Tibial artery (tissue), 4 donors: ENCODE data around the gene KIAA0753.

Experiments used
- DNase-seq, 2 donors: peaks; one replicate each; pipeline ENCODE4 v3.0.0-alpha.2; 2019
- H3K27ac ChIP-seq, 2 donors: fragments of 200-600 bp; sonication (generic) in 1 of 2; 1 replicate in 1 of 2; 2 replicates in 1 of 2; pipeline ENCODE4 v1.5.1; 2018 to 2019; ENCODE audit warnings: mild to moderate bottlenecking in 1 of 2
- H3K27me3 ChIP-seq, 2 donors: fragments of 200-600 bp; sonication (generic) in 1 of 2; one replicate each; pipeline versions ENCODE4 v1.5.1 to v1.6.0; 2016 to 2019
- H3K36me3 ChIP-seq, 3 donors: fragments of 200-600 bp; sonication (generic) in 2 of 3; one replicate each; pipeline ENCODE4 v1.5.1; 2016 to 2019; ENCODE audit warnings: mild to moderate bottlenecking in 2 of 3
- H3K4me1 ChIP-seq, 4 donors: fragments of 200-600 bp; sonication (generic) in 2 of 4; 1 replicate in 3 of 4; 2 replicates in 1 of 4; pipeline ENCODE4 v1.5.1; 2016 to 2019
- H3K4me3 ChIP-seq, 2 donors: fragments of 200-600 bp; sonication (generic) in 1 of 2; 1 replicate in 1 of 2; 2 replicates in 1 of 2; pipeline ENCODE4 v1.5.1; 2018 to 2019; ENCODE audit warnings: mild to moderate bottlenecking in 2 of 2
- H3K9me3 ChIP-seq, 3 donors: fragments of 200-600 bp; sonication (generic) in 1 of 3; one replicate each; pipeline ENCODE4 v1.5.1; 2016 to 2019
- intact Hi-C: fragments of 100-400 bp; cut with DNase I; formaldehyde crosslinking; loops from one replicate; pipeline ENCODE4 v1.15.0; 2023; ENCODE audit warnings: low total_unique reads
- TF ChIP-seq, protein P1 (sequence below), 2 experiments: fragments of 200-600 bp in 1 of 2; fragments of 450-650 bp in 1 of 2; IDR thresholded peaks; one replicate each; pipeline ENCODE4 v1.5.1; 2017 to 2019; ENCODE audit warnings: antibody characterized with exemption in 2 of 2, mild to moderate bottlenecking in 1 of 2, moderate library complexity in 1 of 2

The KIAA0753 gene

DNA sequence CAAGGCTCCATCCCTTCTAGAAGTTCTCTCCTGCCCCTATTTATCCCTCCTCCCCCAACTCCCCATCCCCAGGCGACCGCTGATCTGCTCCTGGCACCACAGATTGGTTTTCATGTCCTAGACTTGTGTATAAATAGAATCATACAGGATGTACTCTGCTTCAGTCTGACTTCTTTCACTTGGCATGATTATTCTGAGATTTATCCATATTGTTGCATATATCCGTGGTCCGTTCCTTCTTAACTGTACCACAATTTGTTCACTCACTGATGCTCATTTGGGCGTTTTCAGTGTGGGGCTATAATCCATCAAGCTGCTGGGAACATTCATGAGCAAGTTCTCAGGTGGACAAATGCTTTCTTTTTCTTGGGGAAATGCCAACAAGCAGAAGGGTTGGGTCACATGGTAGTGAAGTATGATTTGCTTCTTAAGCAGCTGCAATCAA is 108.0 kb downstream of the KIAA0753 start:
- Histone ChIP-seq H3K4me1 (no peaks in the 10 kb centered on the region), H3K36me3 (peaks cover 0 to 2% (median 0%) of the 10 kb centered on the region in 3 donors), H3K27me3 (no peaks in the 10 kb centered on the region), H3K9me3 (no peaks in the 10 kb centered on the region), H3K27ac (no peak overlapping the region), H3K4me3 (no peak overlapping the region)
- no peak for DNase-seq
- intact Hi-C loops, result no loop called here
- TF ChIP-seq, protein P1, sequence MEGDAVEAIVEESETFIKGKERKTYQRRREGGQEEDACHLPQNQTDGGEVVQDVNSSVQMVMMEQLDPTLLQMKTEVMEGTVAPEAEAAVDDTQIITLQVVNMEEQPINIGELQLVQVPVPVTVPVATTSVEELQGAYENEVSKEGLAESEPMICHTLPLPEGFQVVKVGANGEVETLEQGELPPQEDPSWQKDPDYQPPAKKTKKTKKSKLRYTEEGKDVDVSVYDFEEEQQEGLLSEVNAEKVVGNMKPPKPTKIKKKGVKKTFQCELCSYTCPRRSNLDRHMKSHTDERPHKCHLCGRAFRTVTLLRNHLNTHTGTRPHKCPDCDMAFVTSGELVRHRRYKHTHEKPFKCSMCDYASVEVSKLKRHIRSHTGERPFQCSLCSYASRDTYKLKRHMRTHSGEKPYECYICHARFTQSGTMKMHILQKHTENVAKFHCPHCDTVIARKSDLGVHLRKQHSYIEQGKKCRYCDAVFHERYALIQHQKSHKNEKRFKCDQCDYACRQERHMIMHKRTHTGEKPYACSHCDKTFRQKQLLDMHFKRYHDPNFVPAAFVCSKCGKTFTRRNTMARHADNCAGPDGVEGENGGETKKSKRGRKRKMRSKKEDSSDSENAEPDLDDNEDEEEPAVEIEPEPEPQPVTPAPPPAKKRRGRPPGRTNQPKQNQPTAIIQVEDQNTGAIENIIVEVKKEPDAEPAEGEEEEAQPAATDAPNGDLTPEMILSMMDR (IDR thresholded peaks at IDR 0.05), result no peak

DNA sequence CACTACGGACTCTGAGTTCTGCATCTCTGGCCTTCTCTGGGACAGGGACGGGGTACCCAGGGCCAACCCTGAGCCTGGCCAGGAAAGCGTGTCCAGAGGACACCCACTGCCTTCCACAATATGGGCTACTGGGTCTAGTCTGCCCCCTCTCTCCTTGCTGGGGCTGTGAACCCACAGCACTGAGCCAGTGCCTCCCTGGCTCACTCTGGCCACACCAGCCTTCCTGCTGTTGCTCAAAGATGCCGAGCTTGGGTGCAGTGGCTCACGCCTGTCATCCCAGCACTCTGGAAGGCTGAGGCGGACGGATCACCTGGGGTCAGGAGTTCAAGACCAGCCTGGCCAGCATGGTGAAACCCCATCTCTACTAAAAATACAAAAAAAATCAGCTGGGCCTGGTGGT is 108.9 kb downstream of the KIAA0753 start:
- peak in 1 of 2 donors; percentile 47 for DNase-seq
- H3K36me3 ChIP-seq, result no peaks in the 10 kb centered on the region
- TF ChIP-seq, protein P1 (IDR thresholded peaks at IDR 0.05), result no peak

DNA sequence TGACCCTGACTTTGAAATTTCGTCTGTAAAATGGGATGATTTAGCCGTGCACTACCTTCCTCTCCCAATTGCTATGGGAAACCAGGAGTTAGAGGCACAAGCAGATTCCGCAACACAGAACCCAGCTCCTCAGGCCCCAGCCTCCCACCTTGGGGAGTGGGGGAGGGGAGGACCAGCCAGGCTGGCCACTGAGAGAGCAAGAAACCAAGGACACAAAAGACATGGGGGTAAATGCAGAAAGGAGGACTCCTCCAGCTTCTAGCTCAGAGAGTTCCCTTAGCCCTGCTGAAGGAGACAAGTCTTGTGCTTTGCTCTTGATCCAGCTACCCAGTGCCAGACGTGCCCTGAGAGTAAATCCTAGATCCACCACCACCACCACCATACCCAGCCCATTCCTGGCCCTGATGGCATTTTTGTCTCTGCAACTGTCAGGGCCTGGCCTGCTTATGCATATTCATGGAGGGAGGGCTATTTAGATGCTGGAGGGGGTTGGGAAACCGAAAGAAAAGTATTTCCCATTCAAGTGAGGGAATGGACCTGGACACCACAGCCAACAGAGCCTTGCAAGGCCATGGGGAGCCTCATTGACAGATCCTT is 110.1 kb downstream of the KIAA0753 start:
- H3K36me3 ChIP-seq, result no peaks in the 10 kb centered on the region
- H3K4me3 ChIP-seq, result no peak overlapping the region
- no peak overlapping the region for H3K27ac ChIP-seq
- no peaks in the 10 kb centered on the region for H3K27me3 ChIP-seq
- intact Hi-C loops, result no loop called here
- no peaks in the 10 kb centered on the region for H3K9me3 ChIP-seq
- no peaks in the 10 kb centered on the region for H3K4me1 ChIP-seq
- DNase-seq, result peak in 1 of 2 donors; percentile 35
- TF ChIP-seq, protein P1 (IDR thresholded peaks at IDR 0.05), result no peak

More for the DNA sequence above, 108.9 kb downstream of the KIAA0753 start:
- Histone ChIP-seq H3K27me3 (no peaks in the 10 kb centered on the region), H3K4me3 (no peak overlapping the region), H3K4me1 (no peaks in the 10 kb centered on the region), H3K27ac (no peak overlapping the region), H3K9me3 (no peaks in the 10 kb centered on the region)
- intact Hi-C loops, result no loop called here

DNA sequence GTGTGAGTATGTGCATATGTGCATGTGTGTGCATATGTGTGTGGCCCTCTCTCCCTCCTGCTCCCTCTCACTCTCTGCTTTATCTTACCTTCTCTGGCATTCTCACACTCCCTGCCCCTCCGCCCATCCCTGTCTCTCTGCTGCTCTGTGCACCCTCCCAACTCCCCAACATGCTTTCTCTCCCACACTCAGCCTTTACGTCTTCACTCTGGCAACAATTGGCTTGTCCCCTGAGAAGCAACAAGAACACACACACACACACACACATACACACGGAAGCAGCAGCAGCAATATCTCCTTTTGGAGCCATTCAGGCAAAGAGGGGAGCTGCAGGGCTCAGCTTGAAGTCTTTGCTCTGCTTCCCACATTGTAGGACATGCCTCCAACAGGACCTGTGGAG is 112.0 kb downstream of the KIAA0753 start:
- DNase-seq, result peak in 1 of 2 donors; percentile 15
- Histone ChIP-seq H3K27me3 (no peaks in the 10 kb centered on the region), H3K27ac (no peak overlapping the region), H3K36me3 (no peaks in the 10 kb centered on the region), H3K4me3 (no peak overlapping the region), H3K4me1 (no peaks in the 10 kb centered on the region), H3K9me3 (no peaks in the 10 kb centered on the region)
- TF ChIP-seq, protein P1 (IDR thresholded peaks at IDR 0.05), result no peak
- intact Hi-C loops, result no loop called here
